GM23338 (cell line): Measurements from ENCODE around the gene CLCN6. TPM values are rescaled to one million over a fixed set of nuclear protein-coding genes. Genes with fewer than 3 reads are reported as not detected.

Experiments used
- ATAC-seq: fragments of 200-7000 bp; cut with Tn5 transposase; 3 replicates; pipeline ENCODE4 v1.9.1; 2020
- DNase-seq: peaks from one replicate; pipeline ENCODE4 v3.0.0-alpha.2; 2015; ENCODE audit warnings: low spot score
- H2AFZ ChIP-seq: fragments of 200-600 bp; sonication (generic); 2 replicates; pipeline ENCODE4 v1.8.0; 2016; ENCODE audit warnings: antibody characterized with exemption, mild to moderate bottlenecking, moderate library complexity
- H3F3A ChIP-seq: fragments of 200-600 bp; sonication (generic); replicated peaks from 2 replicates; pipeline ENCODE4 v1.8.0; 2017; ENCODE audit warnings: antibody characterized with exemption, mixed run types, low read depth
- H3K27ac ChIP-seq: fragments of 200-600 bp; sonication (generic); 2 replicates; pipeline ENCODE4 v1.6.1; 2016; ENCODE audit warnings: low read depth
- H3K27me3 ChIP-seq: fragments of 200-600 bp; sonication (generic); 2 replicates; pipeline ENCODE4 v1.8.0; 2016; ENCODE audit warnings: mild to moderate bottlenecking, mixed run types, moderate library complexity; ENCODE audit not compliant: insufficient read depth
- H3K36me3 ChIP-seq: fragments of 200-600 bp; sonication (generic); 2 replicates; pipeline ENCODE4 v1.8.0; 2016; ENCODE audit warnings: mild to moderate bottlenecking; ENCODE audit not compliant: insufficient read depth
- H3K4me1 ChIP-seq: fragments of 200-600 bp; sonication (generic); 2 replicates; pipeline ENCODE4 v1.8.0; 2016; ENCODE audit warnings: mild to moderate bottlenecking, moderate library complexity; ENCODE audit not compliant: insufficient read depth
- H3K4me2 ChIP-seq: fragments of 200-600 bp; sonication (generic); 2 replicates; pipeline ENCODE4 v1.7.1; 2017; ENCODE audit warnings: mixed run types
- H3K4me3 ChIP-seq: fragments of 200-600 bp; sonication (generic); 2 replicates; pipeline ENCODE4 v1.6.1; 2016; ENCODE audit warnings: mixed run types
- H3K79me2 ChIP-seq: fragments of 200-600 bp; sonication (generic); replicated peaks from 2 replicates; pipeline ENCODE4 v1.8.0; 2017; ENCODE audit warnings: mild to moderate bottlenecking; ENCODE audit not compliant: insufficient read depth
- H3K9me2 ChIP-seq: fragments of 200-600 bp; sonication (generic); 2 replicates; pipeline ENCODE4 v1.8.0; 2017; ENCODE audit not compliant: insufficient read depth
- H4K20me1 ChIP-seq: fragments of 200-600 bp; sonication (generic); replicated peaks from 2 replicates; pipeline ENCODE4 v1.8.0; 2017; ENCODE audit warnings: mild to moderate bottlenecking; ENCODE audit not compliant: insufficient read depth
- H3K27ac Mint-ChIP-seq: 2 replicates; pipeline ENCODE4 v1.8.0; 2020; ENCODE audit warnings: inconsistent platforms, mild to moderate bottlenecking, moderate library complexity, mixed read lengths
- H3K27me3 Mint-ChIP-seq: 3 replicates; pipeline ENCODE4 v1.8.0; 2022; ENCODE audit warnings: low read depth, mild to moderate bottlenecking, moderate library complexity, mixed read lengths, inconsistent platforms; ENCODE audit not compliant: insufficient read depth, poor library complexity
- H3K36me3 Mint-ChIP-seq: 3 replicates; pipeline ENCODE4 v1.8.0; 2021; ENCODE audit warnings: low read depth, mild to moderate bottlenecking, inconsistent platforms, moderate library complexity, mixed read lengths
- H3K4me1 Mint-ChIP-seq: 3 replicates; pipeline ENCODE4 v1.8.0; 2020; ENCODE audit warnings: mild to moderate bottlenecking, inconsistent platforms, mixed read lengths
- H3K4me3 Mint-ChIP-seq: 3 replicates; pipeline ENCODE4 v1.8.0; 2021; ENCODE audit warnings: moderate library complexity, mild to moderate bottlenecking, inconsistent platforms, mixed read lengths
- H3K9me3 Mint-ChIP-seq: 3 replicates; pipeline ENCODE4 v1.8.0; 2020; ENCODE audit warnings: moderate library complexity, mild to moderate bottlenecking, inconsistent platforms, mixed read lengths
- CREB1 ChIP-seq: fragments of 250-450 bp; sonication (Bioruptor Pico); IDR thresholded peaks from 2 replicates; pipeline ENCODE4 v1.5.0; 2020; ENCODE audit warnings: low read depth, mild to moderate bottlenecking, moderate library complexity
- CTCF ChIP-seq, 2 experiments: fragments of 200-600 bp in 1 of 2; sonication (generic) in 1 of 2; conservative IDR thresholded peaks; 2 replicates each; pipeline versions ENCODE4 v1.5.1 to v1.6.1; 2016 to 2017; ENCODE audit warnings: antibody characterized with exemption in 2 of 2, low read depth in 2 of 2, mild to moderate bottlenecking in 2 of 2, moderate library complexity in 1 of 2
- EZH2 ChIP-seq: fragments of 200-600 bp; sonication (generic); IDR thresholded peaks from one replicate; pipeline ENCODE4 v1.8.0; 2017; ENCODE audit warnings: antibody characterized with exemption, mild to moderate bottlenecking, low read depth; ENCODE audit not compliant: unreplicated experiment
- EZH2phosphoT487 ChIP-seq: fragments of 200-600 bp; sonication (generic); IDR thresholded peaks from one replicate; pipeline ENCODE4 v1.8.1; 2018; ENCODE audit warnings: antibody characterized with exemption; ENCODE audit not compliant: unreplicated experiment
- NANOG ChIP-seq: IDR thresholded peaks from 2 replicates; pipeline ENCODE4 v1.6.1; 2016; ENCODE audit warnings: antibody characterized with exemption, borderline replicate concordance
- POLR2AphosphoS5 ChIP-seq: IDR thresholded peaks from 2 replicates; pipeline ENCODE4 v1.6.1; 2016; ENCODE audit warnings: antibody characterized with exemption, low read depth
- ZNF331 ChIP-seq: fragments of 250-450 bp; sonication (Bioruptor Pico); IDR thresholded peaks from 2 replicates; pipeline ENCODE4 v1.5.0; 2020; ENCODE audit warnings: low read depth, mild to moderate bottlenecking, moderate library complexity
- ZNF462 ChIP-seq: fragments of 250-450 bp; sonication (Bioruptor Pico); IDR thresholded peaks from 2 replicates; pipeline ENCODE4 v1.5.0; 2020; ENCODE audit warnings: mild to moderate bottlenecking, moderate library complexity
- polyA plus RNA-seq: library from polyadenylated mRNA; unstranded; fragments of >200 nt; fragmentation: Nextera tagmentation; extraction: Ambion mirVana; gene quantifications from 2 replicates; pipeline ENCODE4 v1.2.1, GENCODE V29; 2016
- total RNA-seq: library from RNA; depleted of rRNA; stranded (reverse); fragments of >200 nt; shearing (Covaris generic); gene quantifications from 2 replicates; pipeline ENCODE4 v1.2.3, GENCODE V29; 2014

Gene CLCN6
- total and polyA plus RNA-seq, 2 experiments from 2014 or later = 16.0 to 22.6 TPM

- TF ChIP-seq CTCF (conservative IDR thresholded peaks at IDR 0.05; ENCODE audit: low read depth in 2 of 2) (no peak), EZH2 (no peak), ZNF462 (CRISPR knock-in tag) (no peak), NANOG (no peak), EZH2phosphoT487 (no peak)
These were observed 41.8 kb downstream of the CLCN6 start, which contains the start of gene NPPA (continued) for GRCh38 chr1:11847667-11848372.

- Histone ChIP-seq H3K27me3 (no peaks in the 10 kb centered on the region), H3K4me3 (no peak overlapping the region), H3K9me2 (no peaks in the 10 kb centered on the region), H3K4me2 (no peak overlapping the region), H2AFZ (no peak overlapping the region), H3F3A (no peaks in the 10 kb centered on the region; the same call in 1 of the 2 replicates), H3K36me3 (peaks cover 9% of the 10 kb centered on the region; the same call in 1 of the 2 replicates), H3K27ac (no peak overlapping the region), H3K4me1 (no peaks in the 10 kb centered on the region), H3K79me2 (no peaks in the 10 kb centered on the region), H4K20me1 (peaks cover 5% of the 10 kb centered on the region; the same call in 1 of the 2 replicates)
- DNase-seq (no peak), ATAC-seq (no peak)
- Mint-ChIP-seq H3K36me3 (peaks cover 15% of the 10 kb centered on the region), H3K27me3 (peaks cover 6% of the 10 kb centered on the region), H3K9me3 (no peaks in the 10 kb centered on the region), H3K4me3 (no peak overlapping the region), H3K27ac (no peak overlapping the region), H3K4me1 (no peaks in the 10 kb centered on the region)
- TF ChIP-seq CTCF (conservative IDR thresholded peaks at IDR 0.05; ENCODE audit: low read depth in 2 of 2) = no peak
- no peak for TF ChIP-seq POLR2AphosphoS5
- TF ChIP-seq CREB1 (CRISPR knock-in tag) = no peak
- TF ChIP-seq NANOG = no peak
- TF ChIP-seq EZH2phosphoT487 = no peak
- TF ChIP-seq ZNF331 (CRISPR knock-in tag) = no peak
These were observed 42.3 kb downstream of the CLCN6 start for GRCh38 chr1:11848373-11848700.
